Natural killer cell treated with Interleukin-12 subunit alpha and Interleukin-12 subunit beta and Interleukin-15 and Interleukin-18, amount 100 ng/mL, for 72 hours (primary cell): ENCODE measurements around the gene PTPRD. TPM values are rescaled to one million over a fixed set of nuclear protein-coding genes. Genes with fewer than 3 reads are reported as not detected.
"Not testable (repeated sequence)": the region's sequence is repeated elsewhere in the genome, so short reads cannot be mapped to it uniquely, and the experiment has no call there.

ENCODE experiments used
- ATAC-seq, 2 donors: fragments of 150-1000 bp; cut with Tn5 transposase in 1 of 2; sonication (Bioruptor Pico), chemical (Tn5 transposase) in 1 of 2; 2 replicates each; pipeline ENCODE4 v1.10.0; 2021
- DNase-seq: peaks from one replicate; pipeline ENCODE4 v3.0.0; 2022; ENCODE audit warnings: low spot score
- H3K27ac Mint-ChIP-seq, 2 donors: 1 replicate in 1 of 2; 2 replicates in 1 of 2; pipeline ENCODE4 v1.8.0; 2022; ENCODE audit warnings: mixed read lengths in 2 of 2, mild to moderate bottlenecking in 1 of 2, moderate library complexity in 1 of 2
- H3K27me3 Mint-ChIP-seq, 2 donors: 1 replicate in 1 of 2; 2 replicates in 1 of 2; pipeline ENCODE4 v1.8.0; 2022; ENCODE audit warnings: mixed read lengths in 2 of 2
- H3K36me3 Mint-ChIP-seq: one replicate; pipeline ENCODE4 v1.8.0; 2022; ENCODE audit warnings: mixed read lengths
- H3K4me1 Mint-ChIP-seq, 2 donors: 1 replicate in 1 of 2; 2 replicates in 1 of 2; pipeline ENCODE4 v1.8.0; 2022; ENCODE audit warnings: low read depth in 2 of 2, mixed read lengths in 2 of 2, mild to moderate bottlenecking in 1 of 2
- H3K4me3 Mint-ChIP-seq: one replicate; pipeline ENCODE4 v1.8.0; 2022; ENCODE audit warnings: mixed read lengths
- H3K9me3 Mint-ChIP-seq: 2 replicates; pipeline ENCODE4 v1.8.0; 2022; ENCODE audit warnings: mixed read lengths
- total RNA-seq, 2 donors: library from RNA; stranded (reverse); gene quantifications; one replicate each; pipeline ENCODE4 v1.2.3, GENCODE V29; 2022

The PTPRD gene
- total RNA-seq, 2 donors from 2014 or later = 0.53 to 3.7 TPM

DNA sequence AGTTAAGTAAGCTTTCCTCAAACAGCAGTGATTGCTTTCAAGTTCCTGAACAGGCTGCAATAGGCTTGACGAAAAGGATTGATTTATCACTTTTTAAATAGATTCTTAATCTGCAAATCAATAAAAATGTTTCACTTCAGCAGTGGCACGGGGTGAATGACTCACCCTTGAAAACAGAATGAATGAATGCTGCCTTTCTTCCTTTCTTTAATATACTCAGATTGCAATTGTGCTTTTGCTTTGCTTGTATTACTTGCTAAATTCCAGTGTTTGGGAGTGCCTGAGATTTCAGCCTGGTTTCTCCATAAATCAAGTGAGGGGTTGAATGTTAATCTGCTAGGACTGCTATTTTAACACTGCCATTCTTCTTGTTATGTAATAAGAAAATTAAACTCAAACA is 1293.8 kb downstream of the PTPRD start:
- Mint-ChIP-seq H3K4me3 (no peak overlapping the region), H3K27me3 (no peaks in the 10 kb centered on the region), H3K27ac (no peak overlapping the region), H3K4me1 (no peaks in the 10 kb centered on the region), H3K9me3 (peaks cover 10% of the 10 kb centered on the region), H3K36me3 (peaks cover 4% of the 10 kb centered on the region)
- no peak for ATAC-seq
- DNase-seq = no peak

- H3K27ac Mint-ChIP-seq, H3K27me3 Mint-ChIP-seq, H3K36me3 Mint-ChIP-seq, DNase-seq, H3K4me1 Mint-ChIP-seq, ATAC-seq, H3K4me3 Mint-ChIP-seq: not testable (repeated sequence)
- H3K9me3 Mint-ChIP-seq = peaks cover 16% of the 10 kb centered on the region
Observed at GRCh38 chr9:9310743-9311142, 1302.1 kb downstream of the PTPRD start.

DNA sequence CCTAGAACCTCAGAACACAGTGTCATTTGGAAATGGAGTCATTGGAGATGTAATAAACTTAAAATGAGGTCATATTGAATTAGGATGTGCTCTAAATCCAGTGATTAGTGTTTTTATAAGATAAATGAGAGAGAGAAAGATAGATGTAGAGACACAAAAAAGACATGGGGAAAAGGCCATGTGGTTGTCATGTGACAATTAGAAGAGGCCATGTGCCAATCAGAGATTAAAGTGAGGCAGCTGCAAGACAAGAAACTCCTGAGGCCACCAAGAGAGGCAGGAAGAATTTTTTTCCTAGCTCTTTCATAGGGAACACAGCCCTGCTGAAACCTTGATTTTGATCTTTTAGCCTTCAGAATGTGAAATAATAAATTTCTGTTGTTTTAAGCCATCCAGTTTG is 1307.2 kb downstream of the PTPRD start:
- Mint-ChIP-seq H3K4me1 (no peaks in the 10 kb centered on the region), H3K36me3 (no peaks in the 10 kb centered on the region), H3K27ac (no peak overlapping the region), H3K9me3 (peaks cover 19% of the 10 kb centered on the region), H3K27me3 (no peaks in the 10 kb centered on the region), H3K4me3 (no peak overlapping the region)
- ATAC-seq (no peak), DNase-seq (no peak)

GRCh38 chr9:9299134-9299533 is 1313.7 kb downstream of the PTPRD start:
- no peak overlapping the region for H3K27ac Mint-ChIP-seq
- H3K4me3 Mint-ChIP-seq = no peak overlapping the region
- ATAC-seq (no peak), DNase-seq (no peak)
- no peaks in the 10 kb centered on the region for H3K27me3 Mint-ChIP-seq
- no peaks in the 10 kb centered on the region for H3K36me3 Mint-ChIP-seq
- peaks cover 4% of the 10 kb centered on the region for H3K9me3 Mint-ChIP-seq
- H3K4me1 Mint-ChIP-seq = no peaks in the 10 kb centered on the region

DNA sequence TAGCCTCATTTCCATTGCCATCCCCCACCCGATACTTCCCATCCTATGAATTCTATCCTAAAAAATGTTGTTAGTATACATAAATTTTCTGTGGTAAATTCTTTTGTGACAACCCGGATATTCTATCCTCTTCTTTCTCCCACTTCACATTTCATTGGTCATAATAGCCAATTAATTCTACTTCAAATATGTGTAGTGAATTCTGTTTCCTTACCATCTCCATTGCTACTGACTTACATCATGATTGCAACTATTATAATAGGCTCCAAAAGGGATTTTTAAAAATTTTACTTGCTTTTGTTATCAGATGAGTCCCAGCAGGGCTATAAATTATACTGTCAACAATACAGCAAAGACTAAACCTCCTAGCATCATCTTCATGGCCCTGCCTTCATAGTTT is 1326.8 kb downstream of the PTPRD start:
- H3K27me3 Mint-ChIP-seq = no peaks in the 10 kb centered on the region
- no peaks in the 10 kb centered on the region for H3K4me1 Mint-ChIP-seq
- H3K9me3 Mint-ChIP-seq = peaks cover 14% of the 10 kb centered on the region
- H3K4me3 Mint-ChIP-seq = no peak overlapping the region
- H3K36me3 Mint-ChIP-seq = no peaks in the 10 kb centered on the region
- no peak overlapping the region for H3K27ac Mint-ChIP-seq
- ATAC-seq = no peak
- DNase-seq = no peak

DNA sequence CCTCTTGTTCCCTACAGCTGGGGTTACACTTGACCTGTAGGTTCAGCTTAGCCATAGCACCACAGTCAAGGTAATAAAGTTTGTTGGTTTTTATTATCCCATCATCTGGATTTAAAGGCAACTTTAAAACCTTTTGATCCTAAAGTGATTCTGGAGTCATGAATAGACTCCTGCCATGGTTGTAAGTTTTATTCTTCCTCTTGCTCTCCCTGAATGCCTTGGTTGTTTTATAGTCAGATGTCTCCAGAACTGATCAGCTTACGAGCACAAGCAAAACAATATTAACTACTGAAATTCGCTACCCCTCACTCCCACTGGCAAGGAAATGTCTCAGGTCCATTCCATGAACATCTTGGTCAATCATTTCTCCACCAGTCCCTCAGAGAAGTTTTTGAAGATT is 1328.6 kb downstream of the PTPRD start:
- no peak for DNase-seq
- H3K27me3 Mint-ChIP-seq = no peaks in the 10 kb centered on the region
- H3K9me3 Mint-ChIP-seq = peaks cover 11% of the 10 kb centered on the region
- H3K27ac Mint-ChIP-seq = no peak overlapping the region
- no peak overlapping the region for H3K4me3 Mint-ChIP-seq
- no peaks in the 10 kb centered on the region for H3K36me3 Mint-ChIP-seq
- no peaks in the 10 kb centered on the region for H3K4me1 Mint-ChIP-seq
- ATAC-seq = no peak

GRCh38 chr9:9283159-9283986 is 1329.4 kb downstream of the PTPRD start:
- ATAC-seq (no peak), DNase-seq (no peak)
- no peaks in the 10 kb centered on the region for H3K36me3 Mint-ChIP-seq
- H3K4me1 Mint-ChIP-seq = no peaks in the 10 kb centered on the region
- H3K4me3 Mint-ChIP-seq = no peak overlapping the region
- peaks cover 11% of the 10 kb centered on the region for H3K9me3 Mint-ChIP-seq
- H3K27me3 Mint-ChIP-seq = no peaks in the 10 kb centered on the region
- no peak overlapping the region for H3K27ac Mint-ChIP-seq

- Mint-ChIP-seq H3K9me3 (peaks cover 6% of the 10 kb centered on the region), H3K27me3 (no peaks in the 10 kb centered on the region), H3K27ac (no peak overlapping the region), H3K4me3 (no peak overlapping the region), H3K4me1 (no peaks in the 10 kb centered on the region), H3K36me3 (no peaks in the 10 kb centered on the region)
- no peak for ATAC-seq
- no peak for DNase-seq
Observed at GRCh38 chr9:9275601-9276000, 1337.2 kb downstream of the PTPRD start.

GRCh38 chr9:9257999-9258498 is 1354.8 kb downstream of the PTPRD start:
- no peaks in the 10 kb centered on the region for H3K27me3 Mint-ChIP-seq
- no peak for DNase-seq
- H3K36me3 Mint-ChIP-seq = no peaks in the 10 kb centered on the region
- H3K4me1 Mint-ChIP-seq = no peaks in the 10 kb centered on the region
- ATAC-seq = no peak
- H3K27ac Mint-ChIP-seq = no peak overlapping the region
- H3K4me3 Mint-ChIP-seq = no peak overlapping the region
- peaks cover 2% of the 10 kb centered on the region for H3K9me3 Mint-ChIP-seq

DNA sequence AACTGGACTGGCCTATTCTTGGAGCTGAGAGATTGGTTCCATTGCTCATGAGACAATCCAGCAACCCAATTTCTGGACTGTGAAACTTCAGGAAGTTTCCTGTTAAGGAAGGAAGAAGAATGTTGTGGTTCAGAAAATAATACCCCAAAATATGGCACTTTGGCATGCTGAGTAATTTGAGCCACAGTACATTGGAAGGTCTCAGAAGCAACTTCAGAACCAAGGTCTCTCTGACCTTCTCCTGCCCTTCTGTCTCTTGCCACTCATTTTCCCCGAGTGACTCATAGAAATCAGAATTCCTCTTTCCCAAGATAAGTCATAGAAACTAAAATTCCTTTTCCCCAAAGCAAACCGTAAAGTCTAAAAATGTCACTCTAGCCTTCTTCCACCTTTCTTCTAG is 1366.1 kb downstream of the PTPRD start:
- ATAC-seq = no peak
- no peak for DNase-seq
- Mint-ChIP-seq H3K4me3 (no peak overlapping the region), H3K9me3 (peaks cover 11% of the 10 kb centered on the region), H3K4me1 (no peaks in the 10 kb centered on the region), H3K27ac (no peak overlapping the region), H3K27me3 (no peaks in the 10 kb centered on the region), H3K36me3 (peaks cover 4% of the 10 kb centered on the region)

DNA sequence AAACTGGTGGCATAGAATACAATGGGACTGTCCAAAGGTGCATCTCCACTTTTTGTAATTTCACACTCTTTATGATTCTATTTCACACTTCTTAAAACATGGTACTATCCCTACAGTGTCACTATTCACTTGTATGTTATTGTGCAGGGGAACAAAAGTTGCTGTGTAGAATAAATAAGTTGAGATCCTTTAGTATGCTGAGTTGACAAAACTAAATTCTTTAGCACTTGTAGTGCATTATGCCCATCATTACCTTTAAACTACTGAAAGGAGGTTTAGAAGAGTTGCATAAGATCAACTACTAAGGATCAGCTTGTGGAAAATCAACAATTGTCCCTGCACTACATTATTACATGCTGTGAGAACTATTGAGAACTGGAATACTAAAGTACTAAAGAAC is 1380.9 kb downstream of the PTPRD start:
- no peak for ATAC-seq
- H3K4me1 Mint-ChIP-seq = no peaks in the 10 kb centered on the region
- H3K27ac Mint-ChIP-seq = no peak overlapping the region
- H3K27me3 Mint-ChIP-seq = no peaks in the 10 kb centered on the region
- H3K9me3 Mint-ChIP-seq = peaks cover 20% of the 10 kb centered on the region
- H3K4me3 Mint-ChIP-seq = no peak overlapping the region
- no peak for DNase-seq
- no peaks in the 10 kb centered on the region for H3K36me3 Mint-ChIP-seq

DNA sequence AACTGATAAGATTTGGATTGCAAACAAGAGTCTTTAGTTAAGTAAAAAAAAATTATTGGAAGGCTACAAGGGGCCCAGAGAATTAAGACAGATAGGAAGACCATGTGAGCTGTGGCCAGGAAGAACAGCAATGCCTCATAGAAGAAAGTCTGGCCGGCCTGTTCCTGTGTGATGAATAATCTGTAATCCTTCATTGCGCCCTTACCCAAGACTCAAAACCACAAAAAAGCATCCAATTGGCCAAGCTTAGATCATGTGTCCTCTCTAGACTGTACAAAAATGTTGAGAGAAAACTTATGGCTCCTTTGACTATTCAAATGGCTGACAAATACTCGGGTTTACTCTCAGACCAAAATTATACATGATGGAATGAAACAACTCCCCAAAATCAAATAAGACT is 1383.5 kb downstream of the PTPRD start:
- peaks cover 14% of the 10 kb centered on the region for H3K9me3 Mint-ChIP-seq
- H3K27ac Mint-ChIP-seq = no peak overlapping the region
- no peaks in the 10 kb centered on the region for H3K4me1 Mint-ChIP-seq
- no peaks in the 10 kb centered on the region for H3K36me3 Mint-ChIP-seq
- ATAC-seq (no peak), DNase-seq (no peak)
- no peak overlapping the region for H3K4me3 Mint-ChIP-seq
- H3K27me3 Mint-ChIP-seq = no peaks in the 10 kb centered on the region

DNA sequence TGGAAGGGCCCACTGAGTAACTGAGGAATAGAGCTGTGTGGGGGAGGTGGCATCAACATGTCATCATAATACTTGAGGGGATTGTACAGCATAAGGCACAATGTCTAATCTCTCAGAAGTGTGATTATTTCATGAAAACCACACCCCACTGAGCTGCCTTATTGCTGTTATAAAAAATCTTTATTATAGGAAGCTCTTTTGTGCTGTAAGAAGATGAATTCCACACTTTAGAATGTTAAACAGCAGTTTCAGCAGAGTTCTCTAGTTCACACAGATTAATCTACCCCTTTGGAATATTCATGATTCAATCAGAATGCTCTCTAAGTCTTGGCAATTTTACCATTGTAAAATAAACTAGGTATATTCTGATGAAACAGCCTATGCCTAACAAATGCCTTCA is 1389.6 kb downstream of the PTPRD start:
- H3K4me3 Mint-ChIP-seq = no peak overlapping the region
- DNase-seq (no peak), ATAC-seq (no peak)
- no peaks in the 10 kb centered on the region for H3K36me3 Mint-ChIP-seq
- no peaks in the 10 kb centered on the region for H3K4me1 Mint-ChIP-seq
- H3K27me3 Mint-ChIP-seq = no peaks in the 10 kb centered on the region
- peaks cover 11% of the 10 kb centered on the region for H3K9me3 Mint-ChIP-seq
- no peak overlapping the region for H3K27ac Mint-ChIP-seq

DNA sequence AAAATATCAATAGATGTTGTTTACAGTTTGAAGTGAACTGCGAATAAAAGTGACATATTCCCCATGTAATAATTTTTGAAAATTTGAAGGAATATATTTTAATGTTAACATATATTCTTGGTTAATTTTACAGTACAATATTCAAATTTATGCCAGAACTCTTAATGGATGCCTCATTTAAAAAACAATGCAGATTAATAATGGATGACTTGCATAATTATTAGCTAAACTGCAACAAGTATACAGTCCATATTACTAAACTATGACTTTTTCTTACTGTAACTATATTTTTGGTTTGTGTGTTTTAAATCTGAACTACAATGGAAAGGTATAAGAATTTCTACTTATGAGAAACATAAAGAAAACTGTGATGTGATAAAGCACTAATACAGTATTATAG is 1390.1 kb downstream of the PTPRD start:
- H3K4me1 Mint-ChIP-seq = no peaks in the 10 kb centered on the region

GRCh38 chr9:9216934-9217333 is 1395.9 kb downstream of the PTPRD start:
- Mint-ChIP-seq H3K9me3 (peaks cover 6% of the 10 kb centered on the region), H3K4me1 (no peaks in the 10 kb centered on the region), H3K27me3 (no peaks in the 10 kb centered on the region), H3K4me3 (no peak overlapping the region), H3K27ac (no peak overlapping the region), H3K36me3 (no peaks in the 10 kb centered on the region)
- ATAC-seq (no peak), DNase-seq (no peak)

More for the DNA sequence above, 1390.1 kb downstream of the PTPRD start:
- no peaks in the 10 kb centered on the region for H3K27me3 Mint-ChIP-seq
- DNase-seq = no peak
- ATAC-seq = no peak
- no peak overlapping the region for H3K27ac Mint-ChIP-seq
- no peak overlapping the region for H3K4me3 Mint-ChIP-seq
- no peaks in the 10 kb centered on the region for H3K36me3 Mint-ChIP-seq
- H3K9me3 Mint-ChIP-seq = peaks cover 11% of the 10 kb centered on the region
